MG63 (cell line): Measurements from ENCODE around the gene TMIGD2. TPM values are rescaled to one million over a fixed set of nuclear protein-coding genes. Genes with fewer than 3 reads are reported as not detected.
"Not testable (repeated sequence)": the region's sequence is repeated elsewhere in the genome, so short reads cannot be mapped to it uniquely, and the experiment has no call there.

Source experiments
- DNase-seq: peaks from one replicate; pipeline ENCODE4 v3.0.0-alpha.2; 2020
- H3K27me3 ChIP-seq: fragments of 250-450 bp; sonication (Bioruptor Pico); 2 replicates; pipeline ENCODE4 v1.5.1; 2020; ENCODE audit warnings: mild to moderate bottlenecking, moderate library complexity
- H3K36me3 ChIP-seq: fragments of 250-450 bp; sonication (Bioruptor Pico); 2 replicates; pipeline ENCODE4 v1.5.1; 2020; ENCODE audit warnings: mild to moderate bottlenecking, moderate library complexity
- H3K4me3 ChIP-seq: fragments of 250-450 bp; sonication (Bioruptor Pico); 2 replicates; pipeline ENCODE4 v1.5.1; 2020; ENCODE audit warnings: mild to moderate bottlenecking, moderate library complexity
- H3K9me3 ChIP-seq: fragments of 250-450 bp; sonication (Bioruptor Pico); 2 replicates; pipeline ENCODE4 v1.5.1; 2020; ENCODE audit warnings: mild to moderate bottlenecking, moderate library complexity
- total RNA-seq: library from RNA; depleted of rRNA; stranded (reverse); fragments of >200 nt; shearing (Covaris generic); gene quantifications from 2 replicates; pipeline ENCODE4 v1.2.3, GENCODE V29; 2014; ENCODE audit warnings: low replicate concordance

Gene TMIGD2
- total RNA-seq, 1 experiment from 2014 or later = not detected

DNA sequence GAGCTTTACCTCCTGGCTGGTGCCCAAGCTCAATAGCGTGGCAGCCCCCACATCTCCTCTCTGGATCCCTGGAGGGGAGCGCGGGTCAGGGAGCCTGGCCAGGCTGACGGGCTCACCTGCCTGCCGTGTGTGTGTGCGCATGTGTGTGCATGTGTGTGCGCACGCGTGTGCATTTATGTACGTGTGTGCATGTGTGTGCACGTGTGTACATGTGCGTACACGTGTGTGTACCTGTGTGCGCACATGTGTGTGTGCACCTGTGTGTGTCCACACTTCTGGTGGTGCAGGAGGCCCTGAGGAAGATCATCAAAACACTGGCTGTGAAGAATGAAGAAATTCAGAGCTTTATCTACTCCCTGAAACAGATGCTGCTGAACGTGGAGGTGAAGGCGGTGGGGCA lies 3.5 kb upstream of the TMIGD2 start:
- H3K27me3 ChIP-seq = no peaks in the 10 kb centered on the region
- no peak for DNase-seq
- no peaks in the 10 kb centered on the region for H3K36me3 ChIP-seq
- H3K9me3 ChIP-seq = no peaks in the 10 kb centered on the region
- no peak overlapping the region for H3K4me3 ChIP-seq

DNA sequence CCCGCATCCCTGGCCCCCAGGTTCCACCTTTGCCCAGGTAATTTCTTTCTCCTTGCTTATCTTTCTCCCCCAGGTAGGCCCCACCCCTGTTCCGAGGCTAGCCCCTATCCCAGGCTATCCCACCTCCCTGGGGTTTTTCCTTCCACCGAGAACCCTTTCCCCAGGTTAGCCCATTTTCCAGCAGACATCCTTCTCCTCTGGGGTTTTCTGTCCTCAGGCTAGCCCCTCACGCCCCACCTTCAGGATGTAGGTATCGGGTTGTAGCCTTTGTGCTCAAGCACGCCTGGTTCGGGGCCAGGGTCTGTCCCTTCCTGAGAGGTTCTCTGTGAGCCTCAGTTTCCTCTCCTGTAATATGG lies 3.0 kb upstream of the TMIGD2 start:
- H3K4me3 ChIP-seq = no peak overlapping the region
- DNase-seq = no peak
- no peaks in the 10 kb centered on the region for H3K9me3 ChIP-seq
- no peaks in the 10 kb centered on the region for H3K36me3 ChIP-seq
- H3K27me3 ChIP-seq = no peaks in the 10 kb centered on the region

DNA sequence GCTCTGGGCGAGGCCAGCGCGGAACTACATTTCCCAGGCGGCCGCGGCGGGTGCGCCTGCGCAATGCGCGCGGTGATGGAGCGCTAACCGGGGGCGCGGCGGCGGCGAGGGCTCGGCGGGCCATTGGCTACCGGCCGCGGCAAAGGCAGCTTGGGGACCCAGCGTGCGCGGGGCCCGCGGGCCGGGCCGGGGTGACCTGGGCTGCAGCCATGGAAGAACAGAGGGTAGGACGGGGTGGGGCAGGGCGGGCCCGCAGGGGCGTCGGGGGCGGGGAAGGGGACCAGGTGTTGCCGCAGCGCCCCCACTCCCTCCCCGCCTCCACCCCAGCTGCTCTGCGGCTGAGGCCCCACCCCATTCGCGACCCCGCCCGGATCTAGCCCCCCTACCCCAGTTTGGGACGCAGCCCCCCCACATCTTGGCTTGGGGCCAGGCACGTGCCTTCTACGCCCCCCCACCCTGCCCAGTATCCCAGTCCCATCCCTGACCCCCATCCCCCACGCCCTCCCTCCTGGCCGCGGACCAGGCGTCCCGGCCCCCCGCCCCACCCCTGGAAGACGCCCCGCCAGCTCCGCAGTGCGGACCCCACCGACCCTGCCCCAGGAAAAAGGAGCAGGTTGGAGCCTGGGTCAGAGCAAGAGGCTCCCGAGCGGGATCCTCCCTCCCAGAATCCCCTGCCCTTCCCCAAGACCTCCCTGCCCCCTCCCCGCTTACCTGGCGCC lies 2.5 kb upstream of the TMIGD2 start, which contains the start of gene FSD1:
TSS of gene FSD1 (plus strand) at position 61 of the 719 bp plus-strand sequence. CDS start at position 210, 149 bp downstream.
- Histone ChIP-seq H3K4me3 (no peak within 1 kb of the TSS), H3K27me3 (no peaks in the 10 kb centered on the region), H3K36me3 (no peaks in the 10 kb centered on the region), H3K9me3 (no peaks in the 10 kb centered on the region)
- no peak for DNase-seq

DNA sequence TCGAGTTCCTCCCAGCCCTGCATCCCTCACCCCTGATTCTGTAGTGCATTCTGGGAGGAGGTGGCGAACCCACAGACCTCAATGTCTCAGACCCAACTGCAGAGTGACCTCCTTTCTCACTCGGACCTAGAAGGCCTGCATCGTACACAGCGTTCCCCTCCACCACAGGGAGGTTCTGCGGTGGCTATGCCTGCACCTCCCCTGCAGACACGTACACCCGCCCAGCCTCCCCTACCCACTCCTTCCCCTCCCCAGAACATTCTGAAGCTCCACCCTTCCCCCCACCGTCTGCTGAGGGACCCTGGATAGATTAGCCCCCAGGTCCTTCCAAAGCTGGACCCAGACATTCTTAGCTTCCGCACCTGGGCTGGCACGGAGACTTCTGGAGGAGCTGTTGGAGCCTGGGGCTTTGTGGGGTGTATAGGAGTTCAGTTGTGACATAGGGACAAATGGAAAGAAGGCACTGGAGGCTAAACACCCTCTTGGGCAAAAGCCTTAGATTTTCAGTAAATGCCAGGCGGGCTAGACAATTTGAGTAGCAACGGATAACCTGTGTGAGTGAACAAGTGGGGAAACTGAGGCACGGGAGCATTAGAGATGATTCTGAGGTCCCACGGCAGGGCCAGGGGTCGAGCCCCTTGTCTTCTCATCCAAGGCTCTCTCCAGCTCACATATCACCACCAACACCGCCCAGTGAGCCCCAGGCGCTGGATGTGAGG lies 1.8 kb upstream of the TMIGD2 start:
- DNase-seq = no peak
- H3K9me3 ChIP-seq = no peaks in the 10 kb centered on the region
- no peaks in the 10 kb centered on the region for H3K27me3 ChIP-seq
- H3K4me3 ChIP-seq = no peak overlapping the region
- H3K36me3 ChIP-seq = no peaks in the 10 kb centered on the region

GRCh38 chr19:4301590-4302242 lies 473 bp downstream of the TMIGD2 start:
- no peaks in the 10 kb centered on the region for H3K36me3 ChIP-seq
- H3K27me3 ChIP-seq = no peaks in the 10 kb centered on the region
- no peak overlapping the region for H3K4me3 ChIP-seq
- no peaks in the 10 kb centered on the region for H3K9me3 ChIP-seq
- no peak for DNase-seq

DNA sequence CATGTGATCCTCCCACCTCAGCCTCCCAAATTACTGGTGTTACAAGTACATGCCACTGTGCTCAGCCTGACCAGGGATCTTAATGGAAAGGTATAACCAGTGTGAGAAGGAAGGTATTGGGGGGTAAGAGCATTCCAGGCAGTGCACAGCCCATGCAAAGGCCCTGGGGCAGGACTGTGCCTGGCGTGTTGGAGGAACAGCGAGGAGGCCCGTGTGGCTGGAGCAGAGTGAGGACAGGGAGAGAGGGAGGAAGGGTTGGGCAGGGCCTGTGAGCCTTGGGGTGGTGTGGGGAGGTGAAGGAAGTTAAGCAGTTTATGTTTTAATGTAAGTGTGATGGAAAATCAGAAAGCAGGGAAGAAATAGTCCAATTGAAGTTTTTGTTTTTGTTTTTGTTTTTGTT lies 1.6 kb downstream of the TMIGD2 start:
- DNase-seq = no peak
- no peaks in the 10 kb centered on the region for H3K9me3 ChIP-seq
- no peaks in the 10 kb centered on the region for H3K36me3 ChIP-seq
- H3K27me3 ChIP-seq = no peaks in the 10 kb centered on the region
- H3K4me3 ChIP-seq = no peak overlapping the region

- H3K4me3 ChIP-seq = no peak overlapping the region
- no peaks in the 10 kb centered on the region for H3K27me3 ChIP-seq
- H3K9me3 ChIP-seq = no peaks in the 10 kb centered on the region
- no peak for DNase-seq
- H3K36me3 ChIP-seq = no peaks in the 10 kb centered on the region
These were observed 3.2 kb downstream of the TMIGD2 start for GRCh38 chr19:4298810-4299550.

GRCh38 chr19:4297901-4298809 lies 4.0 kb downstream of the TMIGD2 start:
- no peak overlapping the region for H3K4me3 ChIP-seq
- H3K27me3 ChIP-seq = no peaks in the 10 kb centered on the region
- H3K9me3 ChIP-seq = no peaks in the 10 kb centered on the region
- no peak for DNase-seq
- H3K36me3 ChIP-seq = no peaks in the 10 kb centered on the region

DNA sequence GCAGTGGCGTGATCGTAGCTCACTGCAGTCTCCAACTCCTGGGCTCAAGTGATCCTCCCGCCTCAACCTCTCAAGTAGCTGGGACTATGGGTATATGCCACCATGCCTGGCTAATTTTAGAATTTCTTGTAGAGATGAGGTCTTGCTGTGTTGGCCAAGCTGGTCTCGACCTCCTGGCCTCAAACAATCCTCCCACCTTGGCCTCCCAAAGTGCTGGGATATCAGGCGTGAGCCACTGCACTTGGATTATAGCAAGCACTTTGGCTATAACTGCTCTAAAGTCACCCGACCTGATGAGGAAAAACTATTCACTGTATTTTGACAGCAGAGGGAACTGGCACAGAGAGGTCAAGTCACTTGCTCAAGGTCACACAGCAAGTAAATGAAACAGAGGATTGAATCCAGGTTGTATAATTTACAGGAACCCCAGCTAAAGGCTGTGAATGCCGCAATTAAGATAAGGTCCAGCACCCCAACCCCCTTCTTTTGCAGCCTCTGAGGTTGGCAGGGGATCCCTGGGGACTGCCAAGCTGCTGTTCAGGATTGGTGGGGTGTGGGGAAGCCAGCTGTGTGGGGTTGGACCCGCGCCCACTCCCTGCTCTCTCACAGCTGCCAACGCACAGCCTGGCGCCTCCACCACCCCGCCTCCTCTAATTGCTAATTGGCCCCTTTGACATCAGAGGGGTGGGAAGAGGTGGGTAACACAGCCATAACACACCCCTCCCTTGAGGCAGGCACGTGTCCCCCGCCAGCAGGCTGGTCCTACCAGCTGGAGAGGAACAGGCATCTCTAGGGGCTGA lies 6.0 kb downstream of the TMIGD2 start:
- Histone ChIP-seq H3K9me3 (no peaks in the 10 kb centered on the region), H3K4me3 (no peak overlapping the region), H3K36me3 (no peaks in the 10 kb centered on the region), H3K27me3 (no peaks in the 10 kb centered on the region)
- DNase-seq = peak; percentile 7

- no peak for DNase-seq
- H3K36me3 ChIP-seq = no peaks in the 10 kb centered on the region
These were observed 7.8 kb downstream of the TMIGD2 start for GRCh38 chr19:4294389-4294788.

GRCh38 chr19:4292515-4292914 lies 9.7 kb downstream of the TMIGD2 start:
- H3K9me3 ChIP-seq = no peaks in the 10 kb centered on the region
- H3K27me3 ChIP-seq = no peaks in the 10 kb centered on the region
- DNase-seq = no peak
- no peak overlapping the region for H3K4me3 ChIP-seq
- no peaks in the 10 kb centered on the region for H3K36me3 ChIP-seq

More at GRCh38 chr19:4294389-4294788, 7.8 kb downstream of the TMIGD2 start:
- H3K27me3 ChIP-seq = no peaks in the 10 kb centered on the region
- H3K9me3 ChIP-seq = no peaks in the 10 kb centered on the region
- H3K4me3 ChIP-seq = no peak overlapping the region

GRCh38 chr19:4291184-4291732 lies 10.9 kb downstream of the TMIGD2 start:
- Histone ChIP-seq H3K27me3 (no peaks in the 10 kb centered on the region), H3K9me3 (no peaks in the 10 kb centered on the region), H3K36me3 (no peaks in the 10 kb centered on the region), H3K4me3 (no peak overlapping the region)
- no peak for DNase-seq

GRCh38 chr19:4288091-4288777 lies 14.0 kb downstream of the TMIGD2 start:
- Histone ChIP-seq H3K4me3 (no peak overlapping the region), H3K36me3 (no peaks in the 10 kb centered on the region), H3K27me3 (peaks cover 19% of the 10 kb centered on the region), H3K9me3 (no peaks in the 10 kb centered on the region)
- no peak for DNase-seq

DNA sequence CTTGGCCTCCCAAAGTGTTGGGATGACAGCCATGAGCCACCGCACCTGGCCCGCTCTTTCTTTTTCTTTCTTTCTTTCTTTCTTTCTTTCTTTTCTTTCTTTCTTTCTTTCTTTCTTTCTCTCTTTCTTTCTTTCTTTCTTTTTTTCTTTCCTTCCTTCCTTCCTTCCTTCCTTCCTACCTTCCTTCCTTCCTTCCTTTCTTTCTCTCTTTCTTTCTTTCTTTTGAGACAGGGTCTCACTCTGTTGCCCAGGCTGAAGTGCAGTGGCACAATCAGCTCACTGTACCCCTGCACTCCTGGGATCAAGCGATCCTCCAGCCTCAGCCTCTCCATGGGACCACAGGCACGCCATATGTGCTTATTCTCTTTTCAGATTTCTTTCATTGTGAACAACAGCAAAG lies 16.0 kb downstream of the TMIGD2 start:
- H3K36me3 ChIP-seq, H3K4me3 ChIP-seq, DNase-seq, H3K9me3 ChIP-seq: not testable (repeated sequence)
- H3K27me3 ChIP-seq = peaks cover 31% of the 10 kb centered on the region

DNA sequence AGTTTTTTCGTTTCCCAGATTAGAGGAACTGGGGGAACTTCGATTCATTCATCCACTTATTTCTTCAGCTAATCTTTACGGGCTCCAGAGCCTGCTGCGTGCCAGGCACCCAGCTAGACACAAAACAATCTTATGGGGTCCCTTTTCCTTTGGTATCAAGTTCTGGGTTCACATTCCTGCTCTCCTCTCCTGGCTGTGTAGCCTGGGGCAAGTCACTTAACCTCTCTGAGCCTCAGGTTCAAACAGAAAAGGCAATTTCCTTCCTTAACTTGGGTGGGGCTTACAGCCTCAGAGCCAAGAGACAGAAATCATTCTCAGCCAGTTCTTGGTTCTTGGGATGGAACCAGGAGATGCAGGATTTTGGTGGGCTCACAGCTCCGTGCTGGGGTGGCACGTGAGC lies 17.2 kb downstream of the TMIGD2 start:
- Histone ChIP-seq H3K9me3 (no peaks in the 10 kb centered on the region), H3K27me3 (peaks cover 37% of the 10 kb centered on the region), H3K36me3 (no peaks in the 10 kb centered on the region), H3K4me3 (no peak overlapping the region)
- no peak for DNase-seq
